Effector memory CD4-positive, alpha-beta T cell (primary cell): ENCODE data around the gene CPNE4.

Experiments
- DNase-seq, 3 donors: peaks; one replicate each; pipeline ENCODE4 v3.0.0-alpha.2; 2020
- H3K27ac ChIP-seq: 2 replicates; pipeline ENCODE4 v1.7.0; 2013; ENCODE audit warnings: mild to moderate bottlenecking, low read length, moderate library complexity; ENCODE audit not compliant: insufficient read depth, poor library complexity, severe bottlenecking
- H3K27me3 ChIP-seq: replicated peaks from 2 replicates; pipeline ENCODE4 v1.7.0; 2013; ENCODE audit warnings: mild to moderate bottlenecking, low read length; ENCODE audit not compliant: insufficient read depth, control insufficient read depth, poor library complexity, severe bottlenecking
- H3K36me3 ChIP-seq: 2 replicates; pipeline ENCODE4 v1.7.0; 2013; ENCODE audit warnings: mild to moderate bottlenecking, low read length, moderate library complexity; ENCODE audit not compliant: control insufficient read depth, insufficient read depth
- H3K4me1 ChIP-seq: 2 replicates; pipeline ENCODE4 v1.7.0; 2013; ENCODE audit warnings: low read length, mild to moderate bottlenecking; ENCODE audit not compliant: control insufficient read depth, insufficient read depth, poor library complexity, severe bottlenecking
- H3K4me3 ChIP-seq: 2 replicates; pipeline ENCODE4 v1.7.0; 2013; ENCODE audit warnings: low read length, low read depth, mild to moderate bottlenecking; ENCODE audit not compliant: insufficient read depth, poor library complexity, severe bottlenecking
- H3K9me3 ChIP-seq: 2 replicates; pipeline ENCODE4 v1.7.0; 2013; ENCODE audit warnings: mild to moderate bottlenecking, low read length, moderate library complexity; ENCODE audit not compliant: control insufficient read depth

CPNE4 gene

DNA sequence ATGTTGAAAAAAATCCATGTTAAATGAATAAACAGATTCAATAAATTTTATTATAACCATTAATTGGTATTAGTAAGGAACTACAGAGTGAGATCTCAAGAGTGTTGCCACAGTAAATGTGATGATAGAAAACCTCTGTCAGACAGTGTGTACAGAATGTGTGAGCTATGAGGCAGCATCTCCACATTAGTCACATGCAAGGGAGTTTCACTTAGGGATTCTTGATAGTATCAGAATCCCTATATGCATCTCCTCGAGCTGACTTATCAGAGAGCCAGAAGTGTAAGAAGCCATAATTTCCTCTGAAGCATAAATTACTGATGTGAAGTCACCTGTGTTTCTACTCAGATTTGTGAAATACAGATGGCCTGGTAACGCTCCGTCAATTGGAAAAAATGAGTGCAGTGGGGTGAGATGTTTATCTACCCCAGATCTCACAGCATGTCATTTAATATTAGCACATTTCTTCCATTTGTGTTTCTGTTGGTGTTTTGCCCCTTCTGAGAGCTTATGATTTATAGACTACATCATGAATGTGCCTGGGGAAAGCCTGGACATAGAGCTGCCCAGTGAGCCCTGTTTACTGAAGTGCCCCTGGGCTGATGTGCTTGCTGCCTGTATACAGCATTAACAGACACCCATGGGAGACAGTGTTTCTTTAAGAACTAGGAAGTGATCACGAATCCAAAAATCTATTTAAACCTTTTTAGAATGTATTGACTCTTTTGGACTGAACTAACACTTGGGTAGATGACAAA, 262.4 kb downstream of the CPNE4 start:
- Histone ChIP-seq H3K4me3 (no peak overlapping the region), H3K36me3 (no peaks in the 10 kb centered on the region), H3K9me3 (no peaks in the 10 kb centered on the region), H3K4me1 (no peaks in the 10 kb centered on the region), H3K27ac (no peak overlapping the region), H3K27me3 (no peaks in the 10 kb centered on the region)
- no peak for DNase-seq

DNA sequence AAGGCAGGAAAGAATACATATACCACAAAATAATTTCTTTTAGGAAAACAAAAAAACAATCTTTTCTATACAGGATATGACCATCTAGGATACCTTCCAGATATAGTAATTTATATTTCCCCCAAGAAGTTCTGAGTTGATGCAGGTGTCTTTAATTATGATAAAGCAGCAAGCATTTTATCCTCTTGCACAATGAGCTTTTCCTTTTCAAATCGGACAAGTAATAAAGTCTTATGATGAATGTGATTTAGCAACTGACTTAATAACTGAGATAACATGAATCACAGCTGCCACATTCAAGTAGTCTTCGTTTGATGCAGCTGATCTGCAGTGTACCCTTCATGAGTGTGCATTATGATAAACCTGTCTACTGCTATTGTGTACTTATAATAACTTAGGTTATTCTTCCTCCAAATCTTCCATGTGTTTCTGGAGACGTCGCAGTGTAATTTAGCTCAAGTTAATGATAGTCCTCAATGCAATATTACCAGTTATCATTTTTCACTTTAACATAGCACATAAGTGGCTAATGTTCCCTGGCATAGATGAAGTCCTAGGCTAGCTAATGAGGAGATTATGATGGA, 271.7 kb downstream of the CPNE4 start:
- H3K27me3 ChIP-seq, result no peaks in the 10 kb centered on the region
- H3K4me1 ChIP-seq, result no peaks in the 10 kb centered on the region
- no peaks in the 10 kb centered on the region for H3K9me3 ChIP-seq
- H3K27ac ChIP-seq, result no peak overlapping the region
- no peak overlapping the region for H3K4me3 ChIP-seq
- H3K36me3 ChIP-seq, result no peaks in the 10 kb centered on the region
- DNase-seq, result no peak

DNA sequence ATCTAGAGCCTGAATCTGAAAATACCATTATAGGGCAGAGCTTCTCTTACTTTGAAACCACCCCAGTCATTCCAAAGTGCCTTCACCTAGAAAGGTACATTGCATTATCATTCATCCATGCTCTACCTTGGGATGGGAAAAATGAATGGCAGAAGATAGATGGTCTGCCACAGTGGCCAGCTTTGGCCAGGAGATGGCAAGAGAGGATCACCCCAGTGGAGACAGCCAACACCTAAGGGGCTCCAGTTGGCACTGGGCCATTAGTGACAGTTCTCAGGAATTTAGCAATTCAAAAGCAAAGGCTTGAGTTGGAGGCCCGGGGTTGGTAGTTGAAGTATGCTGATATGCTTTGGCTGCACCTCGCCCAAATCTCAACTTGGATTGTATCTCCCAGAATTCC, 278.4 kb downstream of the CPNE4 start:
- no peaks in the 10 kb centered on the region for H3K9me3 ChIP-seq
- peaks cover 3% of the 10 kb centered on the region for H3K27me3 ChIP-seq
- H3K4me3 ChIP-seq, result no peak overlapping the region
- DNase-seq, result no peak
- no peaks in the 10 kb centered on the region for H3K4me1 ChIP-seq
- no peak overlapping the region for H3K27ac ChIP-seq
- no peaks in the 10 kb centered on the region for H3K36me3 ChIP-seq

DNA sequence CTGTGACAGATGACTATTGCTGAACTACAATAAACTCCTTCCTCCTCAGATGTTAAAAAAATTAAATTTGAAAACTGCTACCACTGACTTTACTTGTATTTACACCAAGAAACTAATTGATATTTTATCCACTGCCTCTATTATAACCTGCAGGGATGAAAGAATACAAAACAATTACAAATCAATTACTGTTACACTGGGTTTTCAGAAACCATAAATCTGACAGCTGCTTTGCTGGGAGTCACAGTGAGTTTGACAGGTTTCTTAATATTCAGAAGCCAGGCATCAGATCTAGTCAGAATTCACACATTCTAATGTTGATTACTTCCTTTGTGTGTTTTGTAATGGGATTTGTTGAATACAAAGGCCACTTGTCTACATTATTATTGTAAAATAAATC, 279.4 kb downstream of the CPNE4 start:
- no peak overlapping the region for H3K4me3 ChIP-seq
- no peak for DNase-seq
- no peaks in the 10 kb centered on the region for H3K36me3 ChIP-seq
- H3K4me1 ChIP-seq, result no peaks in the 10 kb centered on the region
- no peak overlapping the region for H3K27ac ChIP-seq
- no peaks in the 10 kb centered on the region for H3K9me3 ChIP-seq
- H3K27me3 ChIP-seq, result peaks cover 3% of the 10 kb centered on the region

DNA sequence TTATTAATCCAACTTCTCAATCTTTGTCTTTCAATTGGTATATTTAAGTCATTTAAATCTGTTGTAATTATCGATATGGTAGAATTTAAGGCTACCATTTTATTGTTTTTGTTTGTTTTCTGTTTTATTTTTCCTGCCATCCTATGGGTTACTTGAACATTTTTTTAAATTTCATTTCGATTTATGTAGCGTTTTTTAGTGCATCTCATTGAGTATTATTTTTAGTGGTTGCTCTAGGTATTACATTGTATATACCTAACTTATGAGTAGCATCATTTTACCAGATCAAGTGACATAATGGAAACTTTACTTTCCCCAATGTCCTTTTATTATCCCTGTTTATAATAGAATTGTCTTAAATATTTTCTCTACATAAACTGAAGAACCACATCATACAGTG, 284.6 kb downstream of the CPNE4 start:
- Histone ChIP-seq H3K4me1 (no peaks in the 10 kb centered on the region), H3K4me3 (no peak overlapping the region), H3K9me3 (no peaks in the 10 kb centered on the region), H3K27me3 (peaks cover 3% of the 10 kb centered on the region), H3K36me3 (no peaks in the 10 kb centered on the region), H3K27ac (no peak overlapping the region)
- DNase-seq, result no peak

DNA sequence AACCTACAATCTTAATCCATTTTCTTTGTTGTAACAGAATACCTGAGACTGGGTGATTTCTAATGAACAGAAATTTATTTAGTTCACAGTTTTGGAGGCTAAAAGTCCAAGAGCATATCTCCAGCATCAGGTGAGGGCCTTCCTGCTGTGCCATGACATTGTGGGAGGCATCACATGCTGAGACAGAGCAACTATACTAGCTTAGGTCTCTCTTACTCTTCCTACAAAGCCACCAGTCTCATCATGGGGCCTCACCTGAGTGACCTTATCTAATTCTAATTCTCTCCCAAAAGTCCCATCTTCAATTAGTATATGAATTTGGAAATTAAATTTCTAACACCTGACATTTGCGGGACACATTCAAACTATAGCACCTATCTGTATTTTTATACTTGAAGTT, 285.0 kb downstream of the CPNE4 start:
- DNase-seq, result no peak
- H3K36me3 ChIP-seq, result no peaks in the 10 kb centered on the region
- H3K27me3 ChIP-seq, result peaks cover 3% of the 10 kb centered on the region
- no peak overlapping the region for H3K27ac ChIP-seq
- H3K4me1 ChIP-seq, result no peaks in the 10 kb centered on the region
- no peak overlapping the region for H3K4me3 ChIP-seq
- H3K9me3 ChIP-seq, result no peaks in the 10 kb centered on the region

DNA sequence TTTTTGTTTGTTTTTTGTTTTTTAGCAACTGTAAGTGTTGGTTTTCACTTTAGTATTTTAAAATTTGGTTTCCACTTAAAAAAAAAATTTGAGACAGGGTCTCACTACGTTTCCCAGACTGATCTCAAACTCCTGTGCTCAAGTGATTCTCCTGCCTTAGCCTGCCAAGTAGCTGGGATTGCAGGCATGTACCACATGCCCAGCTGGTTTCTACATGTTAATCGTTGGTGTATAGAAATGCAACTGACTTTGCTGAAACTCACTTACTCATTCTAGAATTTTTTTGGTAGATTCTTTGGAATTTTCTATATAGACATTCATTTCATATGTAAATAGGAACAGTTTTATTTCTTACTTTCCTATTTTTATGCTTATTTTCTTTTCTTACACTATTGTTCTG, 287.3 kb downstream of the CPNE4 start:
- no peak overlapping the region for H3K4me3 ChIP-seq
- H3K4me1 ChIP-seq, result no peaks in the 10 kb centered on the region
- H3K27me3 ChIP-seq, result peaks cover 3% of the 10 kb centered on the region
- DNase-seq, result no peak
- H3K27ac ChIP-seq, result no peak overlapping the region
- no peaks in the 10 kb centered on the region for H3K9me3 ChIP-seq
- H3K36me3 ChIP-seq, result no peaks in the 10 kb centered on the region

DNA sequence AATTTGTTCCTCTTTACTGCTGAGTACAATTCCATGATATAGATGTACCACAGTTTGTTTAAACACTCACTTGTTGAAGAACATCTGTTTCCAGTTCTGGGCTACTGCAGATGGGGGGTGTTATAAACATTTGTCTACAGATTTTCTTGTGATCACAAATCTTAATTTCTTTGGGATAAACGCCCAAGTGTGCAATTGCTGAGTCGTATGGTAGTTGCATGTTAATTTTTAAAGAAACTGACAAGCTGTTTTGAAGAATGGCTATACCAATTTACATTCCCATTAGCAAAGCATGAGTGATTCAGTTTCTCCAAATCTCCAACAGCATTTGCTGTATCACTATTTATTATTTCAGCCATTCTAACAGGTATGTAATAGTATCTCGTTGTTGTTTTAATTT, 290.0 kb downstream of the CPNE4 start:
- H3K9me3 ChIP-seq, result no peaks in the 10 kb centered on the region
- H3K4me3 ChIP-seq, result no peak overlapping the region
- no peaks in the 10 kb centered on the region for H3K36me3 ChIP-seq
- no peak for DNase-seq
- no peaks in the 10 kb centered on the region for H3K27me3 ChIP-seq
- no peak overlapping the region for H3K27ac ChIP-seq
- no peaks in the 10 kb centered on the region for H3K4me1 ChIP-seq

DNA sequence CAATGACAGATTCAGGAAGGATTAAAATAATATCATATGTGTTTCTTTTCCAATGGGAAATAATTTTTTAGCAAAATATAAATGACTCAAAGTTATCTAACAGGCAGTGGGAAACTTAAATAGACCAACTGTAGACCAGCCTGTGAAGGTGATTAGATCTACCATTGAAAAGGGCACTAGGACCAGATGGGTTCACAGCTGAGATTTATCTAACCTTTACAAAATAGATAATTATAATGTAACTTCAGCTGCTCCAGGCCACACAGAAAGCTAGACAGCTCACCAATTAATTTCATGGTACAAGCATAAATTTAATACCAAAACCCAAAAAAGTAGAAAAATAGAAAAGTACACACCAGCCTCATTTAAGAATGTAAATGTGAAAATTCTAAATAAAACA, 291.7 kb downstream of the CPNE4 start:
- H3K27ac ChIP-seq, result no peak overlapping the region
- H3K36me3 ChIP-seq, result no peaks in the 10 kb centered on the region
- no peak overlapping the region for H3K4me3 ChIP-seq
- no peaks in the 10 kb centered on the region for H3K9me3 ChIP-seq
- DNase-seq, result no peak
- no peaks in the 10 kb centered on the region for H3K4me1 ChIP-seq
- no peaks in the 10 kb centered on the region for H3K27me3 ChIP-seq

DNA sequence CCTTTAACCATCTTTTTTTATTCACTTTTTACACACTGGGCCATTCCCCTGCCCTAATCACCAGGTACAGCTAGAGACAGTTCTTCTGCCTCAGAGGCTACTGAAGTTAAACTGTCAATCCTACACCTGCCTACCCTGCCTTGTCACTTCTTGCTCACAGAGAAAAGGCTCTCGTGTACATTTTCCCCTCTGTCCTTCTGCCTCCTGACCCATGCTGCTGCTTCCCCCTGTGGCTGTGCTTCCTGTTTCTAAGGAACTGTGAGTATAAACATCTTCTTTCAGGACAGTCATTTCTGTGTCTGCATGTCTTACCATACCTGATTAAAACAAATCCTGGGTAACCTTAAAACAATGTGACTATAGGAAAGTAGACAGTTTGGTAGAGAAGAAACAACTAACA, 295.6 kb downstream of the CPNE4 start:
- Histone ChIP-seq H3K4me3 (no peak overlapping the region), H3K27ac (no peak overlapping the region), H3K4me1 (no peaks in the 10 kb centered on the region), H3K27me3 (no peaks in the 10 kb centered on the region), H3K9me3 (no peaks in the 10 kb centered on the region), H3K36me3 (no peaks in the 10 kb centered on the region)
- DNase-seq, result no peak
